AG04449 (cell line): ENCODE measurements around the gene APLNR.
"Not testable (repeated sequence)": the region's sequence is repeated elsewhere in the genome, so short reads cannot be mapped to it uniquely, and the experiment has no call there.

Experiments used
- CTCF ChIA-PET: fragments of 350-600 bp; formaldehyde crosslinking; extraction: SDS; loops from one replicate; lab custom pipeline; 2021; ENCODE audit warnings: antibody characterized with exemption; lab: Yijun Ruan, JAX
- POLR2A ChIA-PET: fragments of 400-600, 350-600 bp; formaldehyde crosslinking; extraction: SDS; loops from one replicate; lab custom pipeline; 2020; ENCODE audit warnings: antibody characterized with exemption, inconsistent platforms; lab: Yijun Ruan, JAX
- DNase-seq: peaks from one replicate; pipeline ENCODE4 v3.0.0-alpha.2; 2010; ENCODE audit warnings: low read depth, low spot score
- H3K4me3 ChIP-seq: 2 replicates; pipeline ENCODE4 v1.5.1; 2011; ENCODE audit warnings: low read depth, mild to moderate bottlenecking, control low read depth, low read length
- CTCF ChIP-seq: IDR thresholded peaks from one replicate; pipeline ENCODE4 v1.5.1; 2011; ENCODE audit warnings: mild to moderate bottlenecking, moderate library complexity, low read length, control low read depth, inconsistent platforms; ENCODE audit not compliant: insufficient read depth; ENCODE audit errors: missing control alignments

APLNR gene

GRCh38 chr11:57237204-57237681 is at the start of gene APLNR:
Gene APLNR, minus strand, starts transcription at chr11:57237250. Its CDS starts 246 bp downstream, at chr11:57237004.
- CTCF ChIA-PET, result interaction anchor here (7.2 kb wide), 1 partner anchor 14 kb away, joined by 85 read pairs; no protein-coding TSS in a partner anchor
- POLR2A ChIA-PET, result no interaction called here
- no peak for TF ChIP-seq CTCF
- no peak within 1 kb of the TSS for H3K4me3 ChIP-seq
- no peak for DNase-seq

- TF ChIP-seq CTCF, result no peak
- H3K4me3 ChIP-seq, result no peak overlapping the region
- ChIA-PET POLR2A (no interaction called here), CTCF (interaction anchor here (1.5 to 2.0 kb wide), 2 partner anchors 9 to 34 kb away, joined by 3 to 7 read pairs; no protein-coding TSS in a partner anchor)
- DNase-seq, result no peak
Observed at GRCh38 chr11:57283231-57283990, 46.4 kb upstream of the APLNR start.

GRCh38 chr11:57281546-57281945 is 44.5 kb upstream of the APLNR start:
- H3K4me3 ChIP-seq, DNase-seq, CTCF ChIA-PET, POLR2A ChIA-PET: not testable (repeated sequence)

- POLR2A ChIA-PET, result no interaction called here
- DNase-seq, result no peak
- TF ChIP-seq CTCF, result no peak
- CTCF ChIA-PET, result interaction anchor here (1.5 to 13.5 kb wide), 5 partner anchors 9 to 29 kb away, joined by 4 to 121 read pairs (median 6); no protein-coding TSS in a partner anchor
- H3K4me3 ChIP-seq, result no peak overlapping the region
Observed at GRCh38 chr11:57279116-57279515, 42.1 kb upstream of the APLNR start.

GRCh38 chr11:57278721-57279095 is 41.7 kb upstream of the APLNR start:
- CTCF ChIA-PET, result interaction anchor here (1.0 to 13.5 kb wide), 14 partner anchors 9 to 162 kb away, joined by 3 to 121 read pairs (median 4); no protein-coding TSS in a partner anchor
- H3K4me3 ChIP-seq, result no peak overlapping the region
- no peak for DNase-seq
- no peak for TF ChIP-seq CTCF
- POLR2A ChIA-PET, result no interaction called here

GRCh38 chr11:57277845-57278720 is 41.0 kb upstream of the APLNR start:
- H3K4me3 ChIP-seq, result peak overlapping the region; percentile 25; the same call in 1 of the 2 replicates
- POLR2A ChIA-PET, result no interaction called here
- DNase-seq, result no peak
- CTCF ChIA-PET, result interaction anchor here (0.8 to 13.5 kb wide), 23 partner anchors 8 to 437 kb away, joined by 3 to 121 read pairs (median 4); partner anchors contain the start of gene TNKS1BP1
- TF ChIP-seq CTCF, result peak; percentile 83
